ENCODE results near the gene PDE1C.

- TF ChIP-seq, protein P1, sequence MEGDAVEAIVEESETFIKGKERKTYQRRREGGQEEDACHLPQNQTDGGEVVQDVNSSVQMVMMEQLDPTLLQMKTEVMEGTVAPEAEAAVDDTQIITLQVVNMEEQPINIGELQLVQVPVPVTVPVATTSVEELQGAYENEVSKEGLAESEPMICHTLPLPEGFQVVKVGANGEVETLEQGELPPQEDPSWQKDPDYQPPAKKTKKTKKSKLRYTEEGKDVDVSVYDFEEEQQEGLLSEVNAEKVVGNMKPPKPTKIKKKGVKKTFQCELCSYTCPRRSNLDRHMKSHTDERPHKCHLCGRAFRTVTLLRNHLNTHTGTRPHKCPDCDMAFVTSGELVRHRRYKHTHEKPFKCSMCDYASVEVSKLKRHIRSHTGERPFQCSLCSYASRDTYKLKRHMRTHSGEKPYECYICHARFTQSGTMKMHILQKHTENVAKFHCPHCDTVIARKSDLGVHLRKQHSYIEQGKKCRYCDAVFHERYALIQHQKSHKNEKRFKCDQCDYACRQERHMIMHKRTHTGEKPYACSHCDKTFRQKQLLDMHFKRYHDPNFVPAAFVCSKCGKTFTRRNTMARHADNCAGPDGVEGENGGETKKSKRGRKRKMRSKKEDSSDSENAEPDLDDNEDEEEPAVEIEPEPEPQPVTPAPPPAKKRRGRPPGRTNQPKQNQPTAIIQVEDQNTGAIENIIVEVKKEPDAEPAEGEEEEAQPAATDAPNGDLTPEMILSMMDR (IDR thresholded peaks at IDR 0.05): no peak
- TF ChIP-seq POLR2A (IDR thresholded peaks at IDR 0.05): no peak
These were observed 340.9 kb downstream of the PDE1C start for GRCh38 chr7:31729195-31729804.
